K562 (cell line): ENCODE results near the gene DCTN5. TPM values are rescaled to one million over a fixed set of nuclear protein-coding genes. Genes with fewer than 3 reads are reported as not detected.

ENCODE experiments used
- ATAC-seq: fragments of 200-7000 bp; cut with Tn5 transposase; 3 replicates; pipeline ENCODE4 v1.9.1; 2020; ENCODE audit warnings: moderate library complexity
- BruUV-seq: library from RNA; stranded (reverse); fragments of 400-500 nt; replicated peaks from 2 replicates; lab custom pipeline; 2021; lab: Mats Ljungman, UMichigan
- CTCF ChIA-PET: fragments of 300-600 bp; formaldehyde crosslinking; extraction: SDS; loops from one replicate; lab custom pipeline; 2021; ENCODE audit warnings: low intra/inter-chr PET ratio; lab: Yijun Ruan, JAX
- POLR2A ChIA-PET: fragments of 300-600, 350-650 bp; sonication (Branson Sonifier 250); formaldehyde crosslinking; extraction: SDS; loops from one replicate; lab custom pipeline; 2021; ENCODE audit warnings: antibody characterized with exemption, inconsistent platforms; lab: Yijun Ruan, JAX
- DNase-seq, 4 experiments: peaks; one replicate each; pipeline versions ENCODE4 v3.0.0 to v3.0.0-alpha.2; 2011 to 2018; ENCODE audit warnings: low spot score in 3 of 4, mixed read lengths in 3 of 4; ENCODE audit errors: extremely low read depth in 1 of 4
- FAIRE-seq: peaks from 2 replicates; lab custom pipeline; 2011; peaks lifted over from hg19 to GRCh38; lab: Jason Lieb, UNC
- H2AFZ ChIP-seq: 2 replicates; pipeline ENCODE4 v1.6.0; 2011; ENCODE audit warnings: low read depth, low read length, control low read depth, inconsistent platforms
- H3K27ac ChIP-seq: fragments of 200-600 bp; 3 replicates; pipeline ENCODE4 v1.8.0; 2011; ENCODE audit warnings: low read depth, mild to moderate bottlenecking, control low read depth, inconsistent platforms, low read length, moderate library complexity, mixed read lengths; ENCODE audit errors: extremely low read depth
- H3K27me3 ChIP-seq, 2 experiments: fragments of 300-600 bp in 1 of 2; 2 replicates in 1 of 2; 3 replicates in 1 of 2; pipeline versions ENCODE4 v1.6.0 to v1.8.0; 2011; ENCODE audit warnings: inconsistent platforms in 2 of 2, low read length in 2 of 2, mild to moderate bottlenecking in 1 of 2, mixed read lengths in 1 of 2, moderate library complexity in 1 of 2; ENCODE audit not compliant: control insufficient read depth in 2 of 2, insufficient read depth in 2 of 2
- H3K36me3 ChIP-seq: fragments of 300-600 bp; 3 replicates; pipeline ENCODE4 v1.8.0; 2011; ENCODE audit warnings: mild to moderate bottlenecking, low read length, inconsistent platforms; ENCODE audit not compliant: control insufficient read depth, insufficient read depth
- H3K4me1 ChIP-seq, 2 experiments: fragments of 200-600 bp in 1 of 2; replicated peaks in 1 of 2; 2 replicates in 1 of 2; 3 replicates in 1 of 2; pipeline versions ENCODE4 v1.5.1 to v1.8.0; 2011; ENCODE audit warnings: inconsistent platforms in 2 of 2, low read length in 2 of 2, mild to moderate bottlenecking in 1 of 2, mixed read lengths in 1 of 2, moderate library complexity in 1 of 2; ENCODE audit not compliant: control insufficient read depth in 2 of 2, insufficient read depth in 2 of 2
- H3K4me2 ChIP-seq: 2 replicates; pipeline ENCODE4 v1.6.1; 2011; ENCODE audit warnings: low read length, control low read depth, inconsistent platforms, mixed read lengths; ENCODE audit not compliant: insufficient read depth
- H3K4me3 ChIP-seq: fragments of 200-600 bp; sonication (generic), shearing (Covaris generic); 2 replicates; pipeline ENCODE4 v1.5.1; 2016; ENCODE audit warnings: control low read depth, inconsistent platforms
- H3K79me2 ChIP-seq: fragments of 200-600 bp; 3 replicates; pipeline ENCODE4 v1.8.0; 2011; ENCODE audit warnings: low read length, inconsistent platforms; ENCODE audit not compliant: control insufficient read depth, insufficient read depth
- H3K9ac ChIP-seq, 2 experiments: 2 replicates each; pipeline versions ENCODE4 v1.6.0 to v1.6.1; 2011; ENCODE audit warnings: low read depth in 2 of 2, low read length in 2 of 2, control low read depth in 1 of 2, inconsistent platforms in 1 of 2, mild to moderate bottlenecking in 1 of 2, mixed read lengths in 1 of 2; ENCODE audit not compliant: insufficient read depth in 1 of 2
- H3K9me1 ChIP-seq: one replicate; pipeline ENCODE4 v1.6.0; 2011; ENCODE audit warnings: inconsistent platforms, mild to moderate bottlenecking, low read length, moderate library complexity; ENCODE audit not compliant: control insufficient read depth, insufficient read depth
- H3K9me3 ChIP-seq: replicated peaks from 2 replicates; pipeline ENCODE4 v1.5.1; 2011; ENCODE audit warnings: low read depth, low read length, inconsistent platforms; ENCODE audit not compliant: control insufficient read depth, insufficient read depth
- H4K20me1 ChIP-seq: replicated peaks from 2 replicates; pipeline ENCODE4 v1.6.1; 2011; ENCODE audit warnings: low read length, inconsistent platforms, mixed read lengths; ENCODE audit not compliant: control insufficient read depth, insufficient read depth
- ATF1 ChIP-seq, 2 experiments: fragments of 450-650 bp in 1 of 2; IDR thresholded peaks; 2 replicates each; pipeline ENCODE4 v1.6.1; 2016; ENCODE audit warnings: missing compliant biosample characterization in 1 of 2, missing genetic modification characterization in 1 of 2
- CHCHD3 ChIP-seq: fragments of 250-450 bp; sonication (Bioruptor Pico); IDR thresholded peaks from 2 replicates; pipeline ENCODE4 v2.1.2; 2022; ENCODE audit warnings: mild to moderate bottlenecking
- CREB1 ChIP-seq, 2 experiments: sonication (generic) in 1 of 2; formaldehyde crosslinking in 1 of 2; IDR thresholded peaks; 2 replicates each; pipeline versions ENCODE4 v1.6.1 to v1.8.0; 2012 to 2022; ENCODE audit warnings: inconsistent platforms in 1 of 2, mild to moderate bottlenecking in 1 of 2, missing genetic modification reagents in 1 of 2, moderate library complexity in 1 of 2
- ELF1 ChIP-seq: fragments of 200-800 bp; sonication (Bioruptor generic); IDR thresholded peaks from 2 replicates; pipeline ENCODE4 v1.6.1; 2016; ENCODE audit warnings: missing genetic modification characterization, missing compliant biosample characterization
- ELK3 ChIP-seq: fragments of 450-650 bp; formaldehyde crosslinking; IDR thresholded peaks from 2 replicates; pipeline ENCODE4 v1.4.0; 2020; ENCODE audit warnings: mild to moderate bottlenecking
- GTF2F1 ChIP-seq: IDR thresholded peaks from 2 replicates; pipeline ENCODE4 v1.6.1; 2011; ENCODE audit warnings: low read depth, low read length, improper control_type of control experiment
- ILK ChIP-seq: fragments of 450-650 bp; IDR thresholded peaks from 2 replicates; pipeline ENCODE4 v1.6.1; 2016; ENCODE audit warnings: missing genetic modification characterization, low read depth, mild to moderate bottlenecking, missing compliant biosample characterization, moderate library complexity, borderline replicate concordance
- NFE2 ChIP-seq: IDR thresholded peaks from 2 replicates; pipeline ENCODE4 v1.6.1; 2014; ENCODE audit warnings: antibody characterized with exemption, low read depth
- PRDM10 ChIP-seq: fragments of 450-650 bp; IDR thresholded peaks from 2 replicates; pipeline ENCODE4 v1.6.1; 2018; ENCODE audit not compliant: partially characterized antibody
- RBM14 ChIP-seq: fragments of 200-400 bp; formaldehyde crosslinking; IDR thresholded peaks from 2 replicates; pipeline ENCODE4 v1.6.1; 2018; ENCODE audit warnings: low read depth, mild to moderate bottlenecking, low read length, moderate library complexity, borderline replicate concordance; ENCODE audit not compliant: insufficient read depth
- SMARCE1 ChIP-seq: fragments of 450-650 bp; IDR thresholded peaks from 2 replicates; pipeline ENCODE4 v1.7.1; 2016; ENCODE audit warnings: mild to moderate bottlenecking
- SNAPC5 ChIP-seq: fragments of 250-450 bp; sonication (Bioruptor Pico); IDR thresholded peaks from 2 replicates; pipeline ENCODE4 v1.8.0; 2021; ENCODE audit warnings: moderate library complexity, mild to moderate bottlenecking, inconsistent platforms
- SP2 ChIP-seq: IDR thresholded peaks from 2 replicates; pipeline ENCODE4 v1.6.1; 2011; ENCODE audit warnings: mild to moderate bottlenecking, low read depth, low read length, moderate library complexity; ENCODE audit not compliant: poor library complexity, severe bottlenecking; ENCODE audit errors: extremely low read depth
- SPI1 ChIP-seq: IDR thresholded peaks from 2 replicates; pipeline ENCODE4 v1.6.1; 2011; ENCODE audit warnings: low read depth, low read length, control low read depth, borderline replicate concordance
- ZBED1 ChIP-seq: IDR thresholded peaks from 2 replicates; pipeline ENCODE4 v1.6.1; 2014
- ZKSCAN1 ChIP-seq: fragments of 150-350 bp; IDR thresholded peaks from 2 replicates; pipeline ENCODE4 v1.6.1; 2016; ENCODE audit warnings: low read depth, low read length
- ZNF134 ChIP-seq: fragments of 250-450 bp; sonication (Bioruptor Pico); conservative IDR thresholded peaks from 2 replicates; pipeline ENCODE4 v1.4.0; 2020
- ZNF644 ChIP-seq: fragments of 200-800 bp; sonication (Bioruptor generic); IDR thresholded peaks from 2 replicates; pipeline ENCODE4 v1.6.1; 2016; ENCODE audit warnings: low read depth, missing genetic modification characterization, missing compliant biosample characterization
- ZNF717 ChIP-seq: fragments of 250-450 bp; sonication (Bioruptor Pico); IDR thresholded peaks from 2 replicates; pipeline ENCODE4 v1.5.0; 2021
- ZSCAN32 ChIP-seq: fragments of 450-650 bp; formaldehyde crosslinking; IDR thresholded peaks from 2 replicates; pipeline ENCODE4 v1.4.0; 2020; ENCODE audit warnings: mild to moderate bottlenecking, moderate library complexity
- WGBS: fragments of 100-300 bp; shearing (Covaris generic); methylation state at CpG from one replicate; pipeline ENCODE4 v1.1.6; 2016; ENCODE audit warnings: low coverage, mixed read lengths; ENCODE audit not compliant: insufficient coverage; ENCODE audit errors: missing lambda C conversion rate; 5-methylcytosine and 5-hydroxymethylcytosine counted together
- in situ Hi-C: fragments of 300-500 bp; cut with MboI; formaldehyde crosslinking; loops from 4 replicates; pipeline ENCODE4 v1.15.0; 2018; ENCODE audit warnings: inconsistent platforms, mixed read lengths
- intact Hi-C: fragments of 100-400 bp; cut with micrococcal nuclease; formaldehyde crosslinking; loops from 2 replicates; pipeline ENCODE4 v1.14.2; 2022
- polyA plus RNA-seq, 8 experiments: library from polyadenylated mRNA; depleted of rRNA in 4 of 8; stranded (reverse) in 5 of 8; unstranded in 3 of 8; fragments of >200 nt; fragmentation: Nextera tagmentation in 2 of 8; fragmentation: Illumina TruSeq in 1 of 8; extraction: Ambion mirVana in 2 of 8; extraction: Trizol in 1 of 8; gene quantifications; 2 replicates each; pipeline versions ENCODE4 v1.2.1 to v1.2.3, GENCODE V29; 2011 to 2014; ENCODE audit warnings: inconsistent platforms in 1 of 8, missing spikeins in 1 of 8
- total RNA-seq, 7 experiments: library from RNA; depleted of rRNA in 6 of 7; stranded (reverse); fragments of >200 nt in 6 of 7; fragmentation: Illumina TruSeq in 2 of 7; extraction: Trizol in 2 of 7; gene quantifications; 2 replicates each; pipeline versions ENCODE4 v1.2.1 to v1.2.3, GENCODE V29; 2011 to 2021; ENCODE audit warnings: low replicate concordance in 1 of 7

DCTN5 gene
- total and polyA plus RNA-seq, 9 of the 15 experiments (the other 6 are each of a cell fraction or from before 2014, with no cell fraction given): 35.8 to 149 (median 75.9) TPM

GRCh38 chr16:23682181-23682580 lies 40.9 kb downstream of the DCTN5 start:
- Histone ChIP-seq H3K9me3 (no peaks in the 10 kb centered on the region), H3K79me2 (peaks cover 60% of the 10 kb centered on the region), H3K27me3 (no peaks in the 10 kb centered on the region), H3K36me3 (peaks cover 78% of the 10 kb centered on the region), H3K4me1 (peaks cover 19 to 28% of the 10 kb centered on the region in 2 experiments; a peak in 4 of 5 replicates), H3K4me2 (no peak overlapping the region), H3K4me3 (no peak overlapping the region), H2AFZ (no peak overlapping the region), H3K27ac (no peak overlapping the region), H3K9me1 (no peaks in the 10 kb centered on the region), H4K20me1 (peaks cover 18% of the 10 kb centered on the region), H3K9ac (no peak overlapping the region)
- no TSS peak for BruUV-seq
- intact Hi-C loops (no loop called here), in situ Hi-C loops (no loop called here)
- CTCF ChIA-PET: no interaction called here
- WGBS: 100% methylated on average over 1 of the region's 1 CpG
- no peak for ATAC-seq
- no peak for FAIRE-seq
- POLR2A ChIA-PET: interaction anchor here (1.0 to 8.7 kb wide), 4 partner anchors 9 to 16 kb away, joined by 3 to 56 read pairs (median 6); no protein-coding TSS in a partner anchor
- DNase-seq: no peak
- TF ChIP-seq ZBED1 (no peak), ELF1 (tag) (no peak), ATF1 (CRISPR knock-in tag; IDR thresholded peaks at IDR 0.05) (no peak), ATF1 (tag; IDR thresholded peaks at IDR 0.05) (no peak), CREB1 (IDR thresholded peaks at IDR 0.05) (no peak), CREB1 (CRISPR knock-in tag; IDR thresholded peaks at IDR 0.05) (no peak), SPI1 (no peak), ZSCAN32 (CRISPR knock-in tag) (no peak), ZNF717 (CRISPR knock-in tag) (no peak), ZNF134 (CRISPR knock-in tag) (no peak), PRDM10 (no peak), ILK (tag) (no peak), SMARCE1 (no peak), ELK3 (CRISPR knock-in tag) (no peak), SP2 (no peak), GTF2F1 (no peak), NFE2 (no peak), RBM14 (no peak), CHCHD3 (CRISPR knock-in tag) (no peak), ZNF644 (tag) (no peak), ZKSCAN1 (no peak), SNAPC5 (CRISPR knock-in tag) (no peak)
